Osteocyte (in vitro differentiated cells): ENCODE measurements around the gene PPP1R8. TPM values are rescaled to one million over a fixed set of nuclear protein-coding genes. Genes with fewer than 3 reads are reported as not detected.

Experiments used
- DNase-seq: peaks from one replicate; pipeline ENCODE4 v3.0.0; 2021; ENCODE audit warnings: mixed read lengths; ENCODE audit not compliant: unreplicated experiment; ENCODE audit errors: extremely low spot score
- H3K27ac Mint-ChIP-seq: one replicate; pipeline ENCODE4 v1.8.0; 2021; ENCODE audit warnings: mild to moderate bottlenecking, mixed read lengths; ENCODE audit not compliant: unreplicated experiment
- H3K27me3 Mint-ChIP-seq: one replicate; pipeline ENCODE4 v1.8.0; 2021; ENCODE audit warnings: mixed read lengths; ENCODE audit not compliant: unreplicated experiment
- H3K36me3 Mint-ChIP-seq: one replicate; pipeline ENCODE4 v1.8.0; 2021; ENCODE audit warnings: mixed read lengths; ENCODE audit not compliant: unreplicated experiment
- H3K4me1 Mint-ChIP-seq: one replicate; pipeline ENCODE4 v1.8.0; 2021; ENCODE audit warnings: mixed read lengths; ENCODE audit not compliant: unreplicated experiment
- H3K4me3 Mint-ChIP-seq: one replicate; pipeline ENCODE4 v1.8.0; 2021; ENCODE audit warnings: mild to moderate bottlenecking, moderate library complexity, mixed read lengths; ENCODE audit not compliant: unreplicated experiment
- H3K9me3 Mint-ChIP-seq: one replicate; pipeline ENCODE4 v1.8.0; 2021; ENCODE audit warnings: mixed read lengths; ENCODE audit not compliant: unreplicated experiment
- CTCF ChIP-seq: fragments of 200-600 bp; sonication (generic); IDR thresholded peaks from 2 replicates; pipeline ENCODE4 v1.5.0; 2021; ENCODE audit warnings: antibody characterized with exemption, mild to moderate bottlenecking, moderate library complexity
- total RNA-seq: library from RNA; stranded (reverse); gene quantifications from 2 replicates; pipeline ENCODE4 v1.2.1, GENCODE V29; 2021

The PPP1R8 gene
- total RNA-seq, 1 donor from 2014 or later, result 49.6 TPM

GRCh38 chr1:27885621-27886352 is 55.2 kb downstream of the PPP1R8 start:
- H3K9me3 Mint-ChIP-seq, result no peaks in the 10 kb centered on the region

GRCh38 chr1:27886353-27886679 is 55.7 kb downstream of the PPP1R8 start:
- H3K4me3 Mint-ChIP-seq, result no peak overlapping the region
- H3K4me1 Mint-ChIP-seq, result no peaks in the 10 kb centered on the region
- H3K27ac Mint-ChIP-seq, result no peak overlapping the region
- no peak for TF ChIP-seq CTCF
- peaks cover 8% of the 10 kb centered on the region for H3K36me3 Mint-ChIP-seq
- no peak for DNase-seq
- H3K9me3 Mint-ChIP-seq, result no peaks in the 10 kb centered on the region
- no peaks in the 10 kb centered on the region for H3K27me3 Mint-ChIP-seq

More at GRCh38 chr1:27885621-27886352, 55.2 kb downstream of the PPP1R8 start:
- H3K4me3 Mint-ChIP-seq, result no peak overlapping the region
- DNase-seq, result no peak
- no peak for TF ChIP-seq CTCF
- peaks cover 3% of the 10 kb centered on the region for H3K36me3 Mint-ChIP-seq
- H3K4me1 Mint-ChIP-seq, result no peaks in the 10 kb centered on the region
- H3K27ac Mint-ChIP-seq, result no peak overlapping the region
- no peaks in the 10 kb centered on the region for H3K27me3 Mint-ChIP-seq

- Mint-ChIP-seq H3K27ac (no peak overlapping the region), H3K4me1 (no peaks in the 10 kb centered on the region), H3K4me3 (no peak overlapping the region), H3K9me3 (no peaks in the 10 kb centered on the region), H3K27me3 (no peaks in the 10 kb centered on the region), H3K36me3 (peaks cover 11% of the 10 kb centered on the region)
- TF ChIP-seq CTCF, result no peak
- DNase-seq, result no peak
Observed at GRCh38 chr1:27886744-27887143, 56.2 kb downstream of the PPP1R8 start.

GRCh38 chr1:27887215-27888021 is 56.8 kb downstream of the PPP1R8 start:
- Mint-ChIP-seq H3K4me3 (no peak overlapping the region), H3K9me3 (no peaks in the 10 kb centered on the region), H3K4me1 (no peaks in the 10 kb centered on the region), H3K36me3 (peaks cover 15% of the 10 kb centered on the region), H3K27ac (no peak overlapping the region), H3K27me3 (no peaks in the 10 kb centered on the region)
- TF ChIP-seq CTCF, result no peak
- no peak for DNase-seq

- no peaks in the 10 kb centered on the region for H3K27me3 Mint-ChIP-seq
- no peaks in the 10 kb centered on the region for H3K9me3 Mint-ChIP-seq
- H3K4me1 Mint-ChIP-seq, result no peaks in the 10 kb centered on the region
- peaks cover 20% of the 10 kb centered on the region for H3K36me3 Mint-ChIP-seq
- no peak overlapping the region for H3K27ac Mint-ChIP-seq
- DNase-seq, result no peak
- no peak for TF ChIP-seq CTCF
- no peak overlapping the region for H3K4me3 Mint-ChIP-seq
Observed at GRCh38 chr1:27889506-27889905, 58.9 kb downstream of the PPP1R8 start.
